GM18511 (cell line): ENCODE results near the gene TTLL9.

Experiments
- ATAC-seq: cut with Tn5 transposase; IDR thresholded peaks from one replicate; pipeline ENCODE4 v1.9.1; 2021; ENCODE audit warnings: mild to moderate bottlenecking, moderate library complexity; ENCODE audit not compliant: unreplicated experiment

Gene TTLL9

DNA sequence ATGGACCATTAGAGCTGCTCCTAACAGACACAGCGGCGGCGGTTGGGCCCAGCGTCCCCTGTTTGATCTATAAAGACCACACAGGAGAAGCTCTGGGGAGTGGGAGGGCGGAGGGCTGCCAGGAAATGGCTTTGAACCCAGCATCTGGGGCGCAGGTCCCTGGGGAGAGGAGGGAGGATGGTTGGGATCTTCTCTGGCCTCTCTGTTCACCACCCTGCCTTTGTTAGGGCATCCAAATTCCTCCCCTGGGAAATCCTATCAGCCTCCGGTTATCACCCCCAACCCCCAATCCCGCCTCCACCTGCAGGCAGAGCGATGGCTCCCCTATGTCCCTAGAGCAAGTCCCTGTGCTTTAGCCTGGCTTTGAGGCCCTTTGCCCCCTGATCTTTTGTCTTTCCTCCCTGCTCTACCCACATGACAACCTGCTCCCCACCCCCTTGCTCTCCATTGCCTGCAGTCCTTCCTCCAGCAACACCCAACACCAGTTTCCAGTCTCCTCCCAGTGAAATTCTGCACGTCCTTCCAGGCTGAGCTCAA lies 104.6 kb downstream of the TTLL9 start:
- ATAC-seq = no peak

DNA sequence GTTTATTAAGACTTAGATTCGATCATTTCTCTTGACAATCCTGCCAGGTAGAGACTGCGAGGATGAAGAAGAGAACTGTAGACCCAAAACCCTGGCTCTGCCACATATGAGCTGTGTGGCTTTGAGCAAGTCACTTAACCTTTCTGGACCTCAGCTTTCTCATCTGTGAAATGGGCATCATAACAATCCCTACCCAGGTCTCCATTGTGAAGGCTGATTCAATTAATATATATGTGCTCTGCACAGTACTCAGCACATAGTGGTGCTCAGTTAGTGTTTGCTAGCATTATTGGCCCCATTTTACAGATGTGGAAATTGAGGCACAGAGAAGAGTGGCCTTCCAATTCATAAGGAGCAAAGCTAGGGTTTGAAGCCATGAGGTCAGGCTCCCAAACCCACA lies 105.4 kb downstream of the TTLL9 start:
- no peak for ATAC-seq

DNA sequence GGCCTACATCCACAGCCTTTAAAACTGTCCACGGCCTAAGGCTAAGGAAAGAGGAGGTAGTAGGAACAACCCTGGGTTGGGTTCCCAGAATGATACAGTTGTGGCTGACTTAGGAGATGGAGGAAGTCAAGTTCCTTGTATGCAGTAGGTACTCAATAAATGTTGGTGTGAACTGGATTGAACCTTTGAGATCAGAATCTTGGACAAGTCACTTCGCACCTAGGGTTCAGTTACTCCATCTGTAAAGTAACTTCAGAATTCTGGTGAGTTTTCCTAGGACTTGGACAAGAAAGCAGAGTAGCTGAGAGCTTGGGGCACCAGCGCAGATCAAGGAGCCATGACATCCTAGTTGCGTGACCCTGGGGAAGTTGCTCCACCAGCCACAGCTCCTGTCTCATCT lies 106.6 kb downstream of the TTLL9 start:
- ATAC-seq = no peak

DNA sequence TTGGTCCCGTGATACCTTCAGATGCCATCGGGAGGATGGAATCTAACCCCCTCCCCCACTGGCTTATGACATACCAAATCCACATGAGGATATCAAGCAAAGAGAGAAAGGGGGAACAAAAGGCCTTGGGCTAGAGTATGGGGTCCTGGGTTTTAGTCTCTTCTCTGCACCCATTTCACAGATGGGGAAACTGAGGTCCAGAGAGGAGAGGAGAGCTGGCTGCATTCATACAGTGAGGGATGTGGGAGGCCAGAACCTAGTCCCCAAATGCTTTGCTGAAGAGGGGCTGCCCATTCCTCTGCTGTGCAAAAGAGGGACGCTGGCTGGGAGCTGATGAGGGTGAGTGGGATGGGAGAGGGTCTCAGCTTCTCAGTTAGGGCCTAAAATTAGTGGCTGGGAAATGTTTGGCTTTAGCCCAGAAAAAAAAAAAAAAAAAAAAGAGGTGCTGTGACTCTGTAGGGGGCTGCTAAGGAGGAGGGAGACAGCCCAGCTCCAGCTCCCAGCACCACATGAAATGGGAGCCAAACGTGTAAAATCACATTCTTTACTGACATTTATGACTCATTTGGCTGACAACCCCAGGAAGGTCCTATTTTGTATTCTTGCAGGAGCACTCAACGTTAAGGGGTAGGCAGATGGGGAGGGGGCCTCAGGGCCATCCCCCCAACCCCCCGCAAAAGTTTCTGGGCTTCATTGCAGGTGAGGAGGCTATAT lies 109.4 kb downstream of the TTLL9 start:
- no peak for ATAC-seq

DNA sequence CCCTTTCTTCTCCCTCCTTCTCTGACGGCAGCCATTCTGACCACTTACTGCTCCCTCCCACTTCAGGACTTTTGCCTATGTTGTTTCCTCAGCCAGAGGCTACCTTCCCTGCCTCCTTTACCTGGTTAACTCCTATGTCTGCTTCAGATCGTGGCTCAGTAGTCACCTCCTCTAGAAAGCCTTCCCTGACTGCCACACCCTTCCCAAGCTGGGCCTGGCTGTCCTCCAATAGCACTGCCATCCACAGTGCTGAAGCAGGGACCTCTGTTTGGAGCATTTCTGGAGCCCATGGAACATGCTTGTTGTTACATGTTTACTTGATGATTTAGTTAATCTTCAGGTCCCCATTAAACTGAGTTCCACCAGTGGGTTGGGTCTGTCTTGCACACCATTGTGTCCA lies 111.3 kb downstream of the TTLL9 start:
- no peak for ATAC-seq

DNA sequence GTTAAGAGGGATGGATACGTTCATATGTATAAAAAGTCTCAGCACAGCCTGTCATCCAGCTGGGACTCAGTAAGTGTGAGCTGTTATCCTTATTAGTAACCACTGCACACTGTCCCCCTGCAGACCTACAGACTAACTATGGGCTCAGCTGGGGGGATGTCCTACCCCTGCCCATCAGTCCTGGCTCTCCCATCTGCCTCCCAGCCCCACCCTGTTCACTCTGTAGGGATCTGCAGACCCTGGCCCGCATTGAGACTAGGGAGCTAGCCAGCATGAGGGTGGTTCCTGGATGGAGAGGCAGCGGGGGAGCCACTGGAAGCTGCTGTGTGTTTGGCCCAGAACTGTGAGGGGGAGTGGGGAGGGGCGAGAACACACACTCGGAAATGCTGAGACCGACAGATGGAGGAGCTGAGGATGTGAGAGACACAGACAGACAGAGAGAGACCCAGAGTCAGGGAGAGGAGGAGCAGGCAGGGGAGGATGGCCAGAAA lies 114.6 kb downstream of the TTLL9 start:
- ATAC-seq = no peak

DNA sequence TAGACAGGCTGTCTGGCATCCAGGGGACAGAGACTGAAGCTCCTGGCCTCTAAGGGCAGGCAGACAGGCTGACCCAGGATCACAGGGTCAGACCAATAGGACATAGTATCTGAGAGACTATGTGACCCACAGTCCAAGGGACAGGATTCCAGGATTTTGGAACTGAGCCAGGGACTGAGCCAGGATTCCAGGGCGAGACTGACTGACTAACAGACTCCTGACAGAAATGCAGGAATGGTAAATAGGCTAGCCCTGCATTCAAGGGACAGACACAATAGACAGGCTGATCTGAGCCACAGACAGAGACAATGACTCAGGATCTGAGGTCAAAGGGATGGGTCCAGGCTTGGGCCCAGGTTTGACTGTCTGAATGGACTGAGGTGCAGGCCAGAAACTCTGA lies 117.3 kb downstream of the TTLL9 start:
- ATAC-seq = no peak

DNA sequence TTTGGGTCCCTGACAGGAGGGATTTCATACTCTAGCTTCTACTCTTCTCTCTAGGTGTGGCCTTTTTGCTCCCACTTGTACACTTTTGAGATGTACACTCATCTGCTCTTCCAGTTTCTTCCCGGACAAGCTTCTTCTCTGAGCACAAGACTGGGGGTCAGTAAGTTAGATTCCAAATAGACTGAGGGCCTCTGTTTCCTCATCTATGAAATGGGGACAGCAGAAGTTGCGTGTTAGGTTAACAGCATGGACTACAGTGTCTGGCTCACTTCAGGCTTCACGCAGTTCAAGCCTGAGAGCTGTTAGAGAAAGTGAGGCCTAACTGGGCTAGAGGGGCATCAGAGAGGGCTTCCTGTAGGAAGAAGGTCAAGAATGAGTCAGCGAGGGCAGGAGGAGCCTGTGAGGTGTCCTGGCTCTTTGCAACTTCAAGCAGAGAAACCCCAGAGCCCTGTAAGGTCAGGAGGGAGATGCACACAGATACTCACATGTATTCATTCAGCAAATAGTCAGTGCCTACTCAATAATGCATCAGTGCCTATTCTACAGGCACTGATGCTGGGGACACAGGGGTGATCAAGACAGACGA lies 118.1 kb downstream of the TTLL9 start:
- no peak for ATAC-seq

DNA sequence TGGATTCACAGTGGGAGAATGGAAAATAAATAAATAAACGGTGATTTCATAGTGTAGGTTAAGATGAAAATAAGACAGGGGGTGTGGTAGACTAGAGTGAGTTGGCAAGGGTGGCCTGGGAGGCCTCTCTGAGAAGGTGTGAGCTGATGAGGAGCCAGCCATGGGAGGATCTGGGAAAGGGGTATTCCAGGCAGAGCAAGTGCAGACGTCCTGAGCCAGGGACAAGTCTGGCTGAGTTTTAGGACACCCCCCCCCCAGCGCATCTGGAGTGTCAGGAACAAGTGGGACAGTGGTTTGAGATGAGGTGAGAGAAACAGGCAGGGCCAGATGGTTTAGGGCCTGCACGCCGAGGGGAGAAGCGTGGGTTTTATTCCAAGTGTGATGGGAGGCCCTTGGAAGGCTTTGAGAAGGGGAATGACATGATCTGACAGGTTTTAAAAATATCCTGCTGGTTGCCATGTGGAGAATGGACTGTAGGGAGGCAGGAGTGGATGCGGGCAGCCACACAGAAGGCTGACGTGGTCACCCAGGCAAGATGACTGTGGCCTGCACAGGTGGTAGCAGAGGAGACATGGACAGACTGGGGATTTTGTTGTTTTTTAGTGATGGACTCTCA lies 118.7 kb downstream of the TTLL9 start:
- ATAC-seq = no peak

DNA sequence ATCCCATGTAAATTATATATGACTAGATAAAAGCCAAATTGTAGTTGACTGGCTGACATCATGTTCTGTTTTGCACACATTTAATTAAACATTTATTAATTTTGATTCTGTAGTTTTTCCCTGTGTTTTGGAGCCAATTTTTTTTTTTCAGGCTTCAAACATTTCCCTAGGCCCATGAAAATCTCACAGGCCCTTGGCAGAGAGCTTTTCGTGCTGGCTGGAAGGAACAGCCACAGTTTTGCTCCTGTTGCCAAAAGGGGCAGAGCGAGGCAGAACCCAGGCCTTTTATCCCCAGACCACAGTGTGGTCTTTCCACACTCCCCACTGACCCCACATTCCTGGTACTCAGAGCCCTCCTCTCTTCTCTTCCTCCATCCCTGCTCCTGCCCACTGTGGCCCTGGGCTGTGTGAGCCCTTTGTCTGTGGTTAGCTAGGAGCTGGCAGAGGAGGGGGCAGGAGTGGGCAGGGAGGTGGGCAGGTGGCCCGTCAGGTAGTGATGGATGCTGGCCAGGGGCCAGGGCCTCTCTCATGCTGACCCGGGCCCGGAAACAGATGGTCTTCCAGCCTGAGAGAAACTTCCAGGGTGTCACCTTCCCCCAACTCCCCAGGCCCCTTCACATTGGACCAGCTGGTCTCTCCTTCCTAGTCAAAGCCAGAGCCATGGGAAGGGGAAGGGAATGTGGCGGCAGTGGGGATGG lies 120.4 kb downstream of the TTLL9 start:
- ATAC-seq = no peak

DNA sequence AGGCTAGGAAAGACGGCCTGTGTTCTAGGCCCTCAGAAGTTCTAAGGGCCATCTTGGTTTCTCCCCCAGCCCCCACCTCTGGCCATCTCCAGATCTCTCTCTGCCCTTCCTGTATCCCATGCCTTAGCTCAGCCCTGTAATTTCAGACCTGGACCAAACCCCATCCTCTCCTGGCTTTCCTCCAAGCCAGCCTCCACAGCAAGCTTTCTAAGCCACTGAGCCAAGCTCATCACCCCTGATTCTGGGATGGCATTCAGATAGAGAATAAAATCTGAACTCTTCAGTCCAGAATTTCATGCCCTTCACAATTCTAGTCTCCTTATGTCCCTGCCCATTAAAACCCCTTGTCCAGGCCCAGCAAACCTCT lies 120.9 kb downstream of the TTLL9 start:
- ATAC-seq = no peak

DNA sequence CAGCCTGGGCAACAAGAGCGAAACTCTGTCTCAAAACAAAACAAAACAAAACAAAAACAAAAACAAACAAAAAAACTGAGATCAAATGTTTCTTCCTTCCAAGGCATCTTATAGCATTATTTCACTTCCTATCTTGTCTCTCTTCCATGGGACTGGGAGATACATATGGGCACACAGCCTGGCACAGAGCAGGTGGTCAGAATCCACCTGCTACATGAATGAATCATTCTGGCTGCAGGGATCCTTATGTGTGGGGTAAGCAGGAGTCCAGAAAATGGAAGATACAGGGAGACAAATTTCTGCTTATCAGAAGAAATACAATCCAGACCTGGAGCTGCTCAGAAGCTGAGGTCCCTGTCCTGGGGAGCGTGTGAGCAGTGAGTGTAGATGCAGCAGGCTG lies 121.7 kb downstream of the TTLL9 start:
- ATAC-seq = no peak
